ENCODE data around the gene NOXA1.

DNA sequence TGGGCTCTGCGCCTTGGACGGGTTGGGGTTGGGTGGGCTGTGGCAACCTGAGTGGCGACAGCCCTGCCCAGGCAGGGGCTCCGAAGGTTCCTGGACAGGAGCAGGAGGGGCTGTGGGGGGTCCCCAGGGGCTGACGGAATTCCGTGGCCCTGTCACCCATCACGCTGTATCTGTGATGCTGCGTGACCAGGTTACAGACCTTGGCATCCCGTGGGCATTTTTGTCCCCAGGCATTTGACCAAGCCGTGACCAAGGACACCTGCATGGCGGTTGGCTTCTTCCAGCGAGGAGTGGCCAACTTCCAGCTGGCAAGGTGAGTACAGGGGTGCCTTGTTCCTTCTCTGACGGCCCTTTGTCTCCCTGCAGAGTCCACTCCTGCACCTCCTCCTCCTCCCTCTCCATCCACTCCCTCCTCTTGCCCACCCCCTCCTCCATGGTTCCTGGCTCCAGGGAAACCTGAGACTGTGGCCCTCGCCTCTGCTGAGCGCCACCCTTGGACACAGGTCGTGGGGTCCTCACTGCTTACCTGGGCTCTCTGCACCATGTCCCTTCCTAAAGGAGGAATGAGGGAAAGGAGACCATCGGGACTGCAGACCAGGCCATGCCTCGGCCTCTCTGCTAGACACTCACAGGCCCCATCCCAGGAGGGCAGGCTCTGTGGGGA is 3.0 kb downstream of the NOXA1 start:
- TF ChIP-seq, protein P1, sequence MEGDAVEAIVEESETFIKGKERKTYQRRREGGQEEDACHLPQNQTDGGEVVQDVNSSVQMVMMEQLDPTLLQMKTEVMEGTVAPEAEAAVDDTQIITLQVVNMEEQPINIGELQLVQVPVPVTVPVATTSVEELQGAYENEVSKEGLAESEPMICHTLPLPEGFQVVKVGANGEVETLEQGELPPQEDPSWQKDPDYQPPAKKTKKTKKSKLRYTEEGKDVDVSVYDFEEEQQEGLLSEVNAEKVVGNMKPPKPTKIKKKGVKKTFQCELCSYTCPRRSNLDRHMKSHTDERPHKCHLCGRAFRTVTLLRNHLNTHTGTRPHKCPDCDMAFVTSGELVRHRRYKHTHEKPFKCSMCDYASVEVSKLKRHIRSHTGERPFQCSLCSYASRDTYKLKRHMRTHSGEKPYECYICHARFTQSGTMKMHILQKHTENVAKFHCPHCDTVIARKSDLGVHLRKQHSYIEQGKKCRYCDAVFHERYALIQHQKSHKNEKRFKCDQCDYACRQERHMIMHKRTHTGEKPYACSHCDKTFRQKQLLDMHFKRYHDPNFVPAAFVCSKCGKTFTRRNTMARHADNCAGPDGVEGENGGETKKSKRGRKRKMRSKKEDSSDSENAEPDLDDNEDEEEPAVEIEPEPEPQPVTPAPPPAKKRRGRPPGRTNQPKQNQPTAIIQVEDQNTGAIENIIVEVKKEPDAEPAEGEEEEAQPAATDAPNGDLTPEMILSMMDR (IDR thresholded peaks at IDR 0.05), result no peak
- TF ChIP-seq POLR2AphosphoS5 (IDR thresholded peaks at IDR 0.05), result no peak

All from transverse colon (tissue), 4 donors.